NCI-H2196 (cell line): ENCODE data around the gene PLD1.

Experiments
- DNase-seq: peaks from one replicate; lab custom pipeline; 2025; ENCODE audit not compliant: unreplicated experiment; lab: John Stamatoyannopoulos, UW

The PLD1 gene

DNA sequence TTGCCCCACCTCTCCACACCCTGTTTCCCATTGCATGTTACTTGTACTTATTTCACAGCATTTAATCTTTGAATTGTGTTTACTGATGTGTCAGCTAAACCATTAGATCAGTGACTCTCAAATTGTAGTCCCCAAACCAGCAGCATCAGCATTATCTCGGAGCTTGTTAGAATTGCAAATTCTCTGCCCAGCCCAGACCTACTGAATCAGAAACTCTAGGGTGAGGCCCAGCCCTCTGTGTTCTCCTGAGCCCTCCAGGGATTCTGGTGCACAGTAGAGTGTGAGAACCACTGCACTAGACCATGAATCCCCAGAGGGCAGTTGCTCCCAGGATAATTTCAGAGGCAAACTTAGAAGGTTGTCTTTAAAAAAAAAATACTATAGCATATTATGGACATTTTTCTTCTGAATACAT lies 13.0 kb downstream of the PLD1 start:
- no peak for DNase-seq

DNA sequence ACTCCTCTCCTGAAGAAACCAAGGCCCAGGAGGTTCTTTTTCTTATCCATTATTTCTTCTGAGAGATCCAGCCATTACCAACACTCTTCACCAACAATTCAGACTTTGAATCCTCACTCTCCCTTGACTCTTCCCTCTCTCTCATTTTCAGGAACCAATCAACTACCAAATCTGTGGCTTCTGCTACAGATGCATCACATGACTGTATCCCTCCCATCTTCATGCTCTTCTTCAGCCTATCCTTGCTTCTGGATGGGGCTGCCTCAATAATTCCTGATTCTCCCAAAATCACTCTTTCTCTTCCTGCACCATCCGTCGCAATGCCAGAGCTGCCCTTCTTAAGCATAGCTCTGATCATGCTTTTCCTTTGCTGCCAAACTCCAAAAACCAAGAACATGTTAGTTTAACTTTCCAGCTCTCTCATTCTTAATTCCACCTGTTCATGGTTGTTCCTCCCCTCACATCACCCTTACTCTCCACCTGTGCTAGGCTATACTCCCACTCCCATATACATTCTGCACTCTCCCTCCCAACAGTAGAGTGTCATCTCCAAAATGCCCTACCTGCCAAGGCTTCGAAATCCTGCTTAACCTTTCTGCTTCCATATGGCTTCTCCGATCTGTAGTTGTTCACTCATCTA lies 13.5 kb downstream of the PLD1 start:
- DNase-seq: no peak

DNA sequence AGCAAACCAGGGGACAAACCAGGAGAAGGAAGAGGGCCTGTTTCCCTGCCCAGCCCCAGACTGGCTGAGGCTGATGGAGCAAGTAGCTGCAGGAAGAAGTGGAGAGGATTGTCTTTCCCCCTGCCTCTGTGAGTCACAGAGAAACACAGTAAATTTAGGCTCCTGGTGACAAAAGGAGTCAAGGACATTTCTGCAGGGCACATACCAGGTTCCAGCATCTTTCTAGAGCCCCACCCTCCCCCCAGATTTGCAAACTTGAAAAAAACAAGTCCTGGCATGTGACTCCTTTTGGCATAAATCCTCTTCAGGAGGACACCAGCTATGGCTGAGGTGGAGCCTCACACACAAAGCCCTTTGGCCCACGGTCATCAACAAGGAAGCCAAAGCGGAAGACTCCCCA lies 17.8 kb downstream of the PLD1 start:
- no peak for DNase-seq

DNA sequence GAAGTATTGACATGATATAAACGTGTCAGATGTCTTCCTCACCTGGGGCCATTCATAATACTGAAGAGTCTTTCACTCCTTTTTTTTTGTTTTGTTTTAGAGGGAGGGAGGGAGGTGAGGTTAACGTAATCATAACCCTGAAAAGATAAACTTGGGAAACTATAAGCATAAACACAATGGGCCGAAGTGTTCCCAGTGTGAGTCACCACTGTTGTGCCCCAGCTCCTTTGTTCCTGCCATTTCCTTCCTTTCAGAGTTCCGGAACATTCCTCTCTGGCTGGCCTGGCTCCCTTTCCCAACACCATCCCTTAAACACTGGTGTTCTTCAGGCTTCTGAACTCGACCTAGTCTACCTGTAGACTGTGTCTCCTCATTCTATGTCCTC lies 18.6 kb downstream of the PLD1 start:
- DNase-seq: no peak

DNA sequence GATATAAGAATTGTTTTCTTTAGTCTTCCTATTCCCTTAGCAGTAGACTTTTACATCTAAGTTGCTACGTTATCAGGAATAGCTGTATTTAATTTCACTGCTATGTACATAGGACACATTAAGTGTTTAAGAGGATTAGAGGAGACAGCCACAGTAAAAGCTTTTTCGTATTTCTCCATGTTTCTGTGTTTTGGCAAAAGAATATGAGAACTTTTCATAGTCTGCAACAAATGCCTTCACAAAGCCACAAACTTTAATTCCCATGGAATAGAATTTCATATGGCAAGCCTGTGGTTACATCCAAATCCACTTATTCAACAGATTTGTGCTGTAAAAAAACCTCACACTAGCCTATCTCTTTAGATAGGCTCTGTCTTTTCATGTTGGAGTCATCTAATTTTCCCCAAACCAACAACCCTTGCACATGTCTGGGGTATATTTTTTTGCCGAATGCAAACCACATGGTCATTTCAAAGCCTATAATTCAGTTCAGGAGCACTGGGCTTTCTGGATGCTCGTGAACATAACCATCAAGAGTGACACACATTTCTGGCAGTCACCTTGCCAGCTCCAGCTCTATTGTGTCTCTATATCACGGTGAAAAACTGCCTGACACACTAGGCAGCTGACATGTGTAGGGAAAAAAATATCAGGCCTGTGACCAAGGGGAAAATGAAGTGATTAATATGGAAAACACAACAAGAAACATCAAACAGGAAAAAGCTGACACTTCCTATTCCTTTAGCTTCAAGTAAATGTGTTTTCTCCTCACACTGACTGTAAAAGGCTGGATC lies 19.2 kb downstream of the PLD1 start:
- no peak for DNase-seq

DNA sequence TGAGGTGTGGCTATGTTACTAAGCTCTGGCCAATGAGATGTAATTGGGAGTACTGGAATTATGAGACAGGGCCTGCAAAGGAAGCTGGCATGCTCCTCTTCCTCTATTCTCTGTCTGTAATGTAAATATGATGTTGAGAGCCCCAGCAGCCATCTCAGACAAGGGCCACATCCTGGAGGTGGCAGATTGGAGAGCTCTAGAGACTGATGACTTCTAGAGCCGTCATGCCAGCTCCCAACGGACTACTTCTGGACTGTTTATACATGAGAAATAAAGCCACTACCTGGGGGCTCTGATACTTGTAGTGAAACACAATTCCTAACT lies 19.7 kb downstream of the PLD1 start:
- DNase-seq: no peak

DNA sequence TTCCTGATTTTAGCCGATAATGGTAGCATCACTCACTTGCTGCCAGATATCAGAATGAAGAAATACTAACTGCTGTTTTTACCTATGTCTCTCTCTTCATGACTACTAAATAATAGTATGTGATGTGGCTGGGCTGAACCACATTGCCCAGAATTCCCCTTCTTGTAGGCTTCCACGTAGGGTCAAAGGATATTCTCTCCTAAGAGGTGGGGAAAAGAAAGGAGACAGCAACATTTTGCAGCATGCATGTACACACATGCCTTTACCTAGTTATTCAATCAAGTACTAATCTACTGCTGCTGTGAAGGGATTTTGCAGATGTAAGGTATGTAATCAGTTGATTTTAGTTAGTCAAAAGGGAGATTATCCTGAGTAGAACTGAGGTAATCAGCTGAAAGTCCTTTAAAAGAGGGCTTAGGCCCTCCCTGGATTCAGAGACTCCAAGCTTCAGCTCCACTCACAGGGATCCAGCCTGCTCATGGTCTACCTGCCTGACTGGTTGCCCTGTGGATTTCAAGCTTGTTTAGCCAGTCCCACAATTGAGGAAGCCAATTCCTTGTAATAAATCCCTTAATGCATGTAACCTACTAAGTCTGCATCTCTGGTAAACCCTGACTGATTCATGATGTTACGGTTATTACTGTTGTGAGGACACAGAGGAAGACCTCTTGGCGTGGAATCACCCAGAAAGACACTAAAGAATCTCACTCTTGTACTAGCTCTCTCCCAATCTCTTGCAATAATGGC lies 20.4 kb downstream of the PLD1 start:
- no peak for DNase-seq

DNA sequence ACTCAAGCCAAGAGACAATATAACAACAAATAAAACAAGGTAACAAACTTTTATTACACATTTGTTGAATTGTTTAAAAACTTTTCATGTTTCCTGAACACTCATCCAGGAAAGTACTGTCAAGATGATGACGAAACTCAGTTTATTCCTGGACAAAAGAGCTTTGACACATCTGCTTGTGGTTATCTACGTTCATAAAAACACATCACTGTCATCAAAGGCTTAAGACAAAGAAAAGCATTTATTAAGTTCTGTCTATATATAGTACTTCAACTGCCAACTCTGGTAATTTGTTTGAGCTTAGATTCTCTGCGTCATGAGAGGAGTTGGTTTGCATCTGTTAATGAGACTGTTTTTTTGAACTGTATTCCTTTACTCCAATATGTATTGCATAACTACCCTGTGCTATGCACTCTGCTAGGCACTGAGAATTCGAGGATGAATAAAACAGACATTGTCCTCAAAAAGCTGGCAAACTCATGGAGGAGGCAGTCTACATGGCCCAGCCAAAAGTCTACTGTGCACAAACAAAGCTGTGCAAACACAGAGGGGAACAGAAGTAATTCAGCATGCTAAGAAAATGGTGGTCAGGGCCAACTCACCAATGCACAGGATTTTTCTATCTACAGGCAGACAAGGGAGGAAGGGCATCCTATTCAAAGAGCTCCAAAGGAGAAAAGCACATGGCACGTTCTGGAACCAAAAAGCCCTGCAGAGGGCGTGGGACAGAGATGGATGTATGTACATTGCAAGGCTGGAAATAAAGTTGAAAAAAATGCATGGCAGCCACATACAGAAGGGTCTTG lies 21.5 kb downstream of the PLD1 start:
- DNase-seq: no peak

DNA sequence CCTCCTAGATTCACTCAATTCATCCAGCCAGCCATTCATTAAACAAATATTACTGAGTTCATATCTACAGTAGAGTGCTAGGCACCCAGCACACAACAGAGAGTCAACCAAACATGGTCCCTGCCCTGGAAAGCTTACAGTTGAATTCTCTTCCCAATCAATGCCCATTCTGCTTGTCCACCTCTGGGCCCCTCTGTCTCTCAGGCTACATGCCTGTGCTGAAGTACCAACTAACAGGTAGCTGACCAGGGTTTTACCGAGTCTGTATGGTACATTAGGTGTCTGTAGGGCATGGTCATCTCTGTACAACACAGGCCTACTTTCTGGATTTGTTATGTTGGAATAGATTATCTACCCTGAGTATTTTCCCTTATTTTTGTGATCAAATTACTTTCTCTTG lies 23.3 kb downstream of the PLD1 start:
- DNase-seq: no peak

DNA sequence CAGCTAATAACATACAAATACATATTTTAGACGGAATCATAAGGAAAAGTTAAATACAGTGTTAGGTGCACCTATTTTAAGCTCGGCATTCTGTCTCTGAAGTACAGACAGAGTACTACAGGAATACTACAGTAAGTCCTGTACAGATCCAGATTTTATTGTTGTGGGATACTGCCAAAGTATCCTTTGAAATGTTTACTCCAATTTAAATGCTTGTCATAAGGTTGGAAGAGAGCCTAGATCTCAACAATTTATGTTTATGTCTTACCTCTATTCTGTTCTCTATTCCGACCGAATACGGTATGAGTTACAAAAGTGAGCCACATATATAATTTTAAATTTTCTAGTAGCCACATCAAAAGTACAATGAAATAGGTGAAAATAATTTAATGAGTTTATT lies 25.3 kb downstream of the PLD1 start:
- DNase-seq: no peak

DNA sequence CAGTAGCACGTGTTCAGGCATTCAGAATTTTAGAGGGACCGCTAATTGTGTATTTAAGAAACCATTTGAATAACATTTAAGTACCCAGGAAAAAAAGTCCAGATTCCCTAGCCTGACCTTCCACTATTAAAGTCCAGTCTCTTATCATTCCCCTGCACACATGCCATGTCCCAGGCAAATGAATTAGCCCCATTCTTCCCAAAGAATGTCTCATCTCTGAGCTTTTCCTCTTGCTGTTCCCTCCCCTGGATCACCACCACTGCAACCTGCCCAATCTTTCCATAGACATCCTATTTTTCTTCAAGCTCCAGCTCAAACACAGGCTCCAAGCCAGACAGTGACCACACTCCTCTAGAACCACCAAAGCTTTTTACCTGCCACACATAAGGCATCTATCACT lies 25.9 kb downstream of the PLD1 start:
- no peak for DNase-seq

DNA sequence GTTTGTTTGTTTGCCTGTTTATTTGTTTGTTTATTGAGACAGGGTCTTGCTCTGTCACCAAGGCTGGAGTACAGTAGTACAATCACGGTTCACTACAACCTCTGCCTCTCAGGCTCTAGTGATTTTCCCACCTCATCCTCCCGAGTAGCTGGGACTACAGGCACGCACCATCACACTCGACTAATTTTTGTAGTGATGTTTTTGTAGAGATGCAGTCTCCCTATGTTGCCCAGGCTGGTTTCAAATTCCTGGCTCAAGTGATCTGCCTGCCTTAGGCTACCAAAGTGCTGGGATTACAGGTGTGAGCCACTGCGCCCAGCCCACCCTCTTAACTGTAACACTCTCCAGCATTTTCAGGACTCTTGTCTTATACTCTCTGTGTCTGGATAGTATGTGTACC lies 26.7 kb downstream of the PLD1 start:
- DNase-seq: no peak

DNA sequence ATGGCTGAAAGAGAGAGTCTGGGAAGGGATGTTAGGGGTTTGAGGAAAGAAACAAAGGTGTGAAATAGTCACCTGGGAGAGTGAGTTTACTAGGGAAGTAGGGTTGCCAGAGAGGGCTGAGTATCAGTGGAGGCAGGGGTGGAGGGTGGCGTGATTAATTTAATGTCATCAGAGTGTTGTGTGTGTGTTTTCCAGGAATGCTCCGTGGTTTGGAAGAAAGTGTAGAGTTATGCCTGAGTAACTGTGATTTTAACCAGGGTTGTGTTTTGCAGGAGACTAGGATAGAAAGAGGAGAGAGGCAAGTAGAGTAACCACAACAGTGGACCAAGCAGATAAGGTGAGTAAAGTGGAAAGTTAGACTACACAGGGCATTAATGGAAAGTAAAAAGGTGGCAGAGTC lies 27.2 kb downstream of the PLD1 start:
- no peak for DNase-seq

DNA sequence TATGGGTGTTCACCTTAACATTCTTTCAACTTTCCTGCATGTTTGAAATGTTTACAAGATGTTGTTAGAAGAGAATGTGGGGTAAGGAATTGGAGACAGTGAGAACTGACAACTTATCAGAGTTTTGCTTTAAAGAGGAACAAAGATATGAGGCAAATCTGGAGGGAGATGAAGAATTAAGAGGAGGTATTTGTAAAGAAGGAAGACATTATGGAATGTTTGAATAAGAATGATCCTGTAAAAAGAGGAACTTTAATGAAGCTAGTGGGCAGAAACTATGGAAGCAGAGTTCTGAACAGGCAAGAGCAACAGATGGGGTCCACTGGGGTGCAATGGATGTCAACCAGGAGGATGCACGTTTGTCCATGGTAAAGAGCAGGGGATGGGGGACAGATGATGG lies 27.7 kb downstream of the PLD1 start:
- DNase-seq: no peak

DNA sequence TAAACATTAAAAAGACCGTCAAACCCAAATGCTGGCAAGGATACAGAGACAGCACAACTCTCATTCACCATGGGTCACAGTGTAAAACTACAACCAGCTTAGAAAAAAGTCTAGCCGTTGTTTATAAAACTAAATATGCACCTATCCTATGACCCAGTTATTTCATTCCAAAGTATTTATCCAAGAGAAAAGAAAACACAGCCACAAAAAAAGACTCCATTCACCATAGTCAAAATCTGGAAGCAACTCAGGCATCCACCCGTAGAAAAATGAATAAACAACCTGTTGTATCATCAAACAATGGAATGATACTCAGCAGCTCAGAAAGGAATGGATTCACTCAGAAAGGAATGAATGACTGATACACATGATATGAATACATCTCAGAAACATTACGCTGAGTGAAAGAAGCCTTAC lies 28.6 kb downstream of the PLD1 start:
- DNase-seq: no peak

DNA sequence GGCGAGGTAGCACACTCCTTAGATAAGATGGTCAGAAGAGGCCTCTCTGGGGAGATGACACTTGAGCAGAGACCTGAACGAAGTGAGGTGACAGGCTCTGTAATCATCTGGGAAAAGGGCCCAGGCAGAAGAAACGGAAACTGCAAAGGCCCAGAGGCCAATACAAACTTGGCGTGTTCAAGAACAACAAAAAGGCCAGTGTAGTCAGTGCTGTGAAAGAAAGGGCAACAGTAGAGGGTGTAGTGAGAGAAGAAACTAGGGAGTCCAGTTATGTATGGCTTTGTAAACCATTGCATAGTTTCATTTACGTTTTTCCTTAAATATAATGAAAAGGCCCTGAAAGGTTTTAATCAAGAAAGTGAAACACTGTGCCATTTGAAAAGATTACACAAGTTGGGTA lies 31.8 kb downstream of the PLD1 start:
- no peak for DNase-seq

DNA sequence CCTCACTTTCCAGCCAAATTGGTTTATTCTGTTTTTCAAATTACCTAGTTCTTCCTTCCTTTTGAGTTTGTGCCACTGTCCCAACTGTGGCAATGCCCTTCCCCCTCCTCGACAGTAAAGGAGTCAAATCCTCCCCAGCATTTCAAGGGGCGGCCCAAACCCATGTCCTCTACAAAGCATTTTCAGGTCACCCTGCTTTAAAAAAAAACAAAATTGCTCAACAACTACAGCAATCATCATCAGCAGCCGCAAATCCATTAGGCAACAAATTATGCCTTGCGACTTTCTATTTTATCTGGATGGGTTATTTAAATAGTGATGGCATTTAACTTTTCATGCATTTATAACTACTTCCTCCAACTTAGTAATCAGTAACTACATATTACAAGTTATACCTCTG lies 32.7 kb downstream of the PLD1 start:
- DNase-seq: no peak

DNA sequence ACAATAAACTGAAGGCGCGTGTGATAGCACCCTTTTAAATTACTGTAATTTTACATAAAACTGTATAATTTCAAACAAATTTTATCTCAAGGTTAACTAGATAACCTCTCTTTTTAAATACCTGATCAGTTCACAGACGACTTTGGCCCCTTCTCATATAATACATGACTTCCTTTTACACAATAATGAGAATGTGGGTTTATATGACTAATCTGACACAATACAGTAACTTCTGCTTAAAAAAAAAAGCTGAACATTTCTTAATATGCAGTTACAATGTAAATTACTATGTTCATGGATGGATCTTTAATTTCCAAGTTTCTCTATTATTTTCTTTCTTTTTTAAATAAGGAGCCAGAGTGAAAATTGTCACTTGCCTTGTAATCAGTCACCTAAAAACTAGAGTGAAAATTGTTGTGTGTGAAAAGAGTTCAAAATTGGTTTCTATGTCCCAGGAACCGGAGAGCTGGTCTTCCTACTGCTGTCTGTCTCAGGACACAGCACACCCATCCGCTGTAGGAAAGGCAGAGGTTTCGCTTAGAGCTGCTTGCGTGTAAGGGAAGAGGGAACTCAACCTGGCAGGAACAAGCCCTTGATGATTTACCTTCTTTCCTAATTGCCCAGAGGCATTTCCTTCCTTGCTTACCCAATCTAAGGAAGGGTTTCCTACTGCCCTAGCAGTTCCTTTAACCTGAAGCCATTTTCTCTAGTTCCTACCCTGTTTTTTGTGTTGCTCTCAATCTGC lies 33.3 kb downstream of the PLD1 start:
- no peak for DNase-seq

DNA sequence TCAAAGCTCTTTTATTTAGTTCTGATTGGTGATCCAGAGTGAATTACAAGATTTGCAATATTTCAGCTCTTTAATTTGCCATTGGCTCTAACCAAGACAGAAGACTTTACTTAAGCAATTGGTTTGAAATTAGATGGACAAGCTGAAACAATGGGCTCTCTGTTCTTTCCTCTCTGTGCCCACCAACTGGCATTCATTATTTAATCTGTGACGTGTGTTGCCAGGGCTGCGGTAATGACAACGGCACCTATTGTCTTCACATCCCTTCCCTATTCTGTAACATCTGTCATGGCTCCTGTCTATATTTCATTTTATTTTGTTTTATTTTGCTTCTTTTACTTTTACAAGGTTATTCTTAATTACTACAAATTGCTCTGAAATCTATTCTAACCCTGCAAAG lies 33.9 kb downstream of the PLD1 start:
- no peak for DNase-seq

DNA sequence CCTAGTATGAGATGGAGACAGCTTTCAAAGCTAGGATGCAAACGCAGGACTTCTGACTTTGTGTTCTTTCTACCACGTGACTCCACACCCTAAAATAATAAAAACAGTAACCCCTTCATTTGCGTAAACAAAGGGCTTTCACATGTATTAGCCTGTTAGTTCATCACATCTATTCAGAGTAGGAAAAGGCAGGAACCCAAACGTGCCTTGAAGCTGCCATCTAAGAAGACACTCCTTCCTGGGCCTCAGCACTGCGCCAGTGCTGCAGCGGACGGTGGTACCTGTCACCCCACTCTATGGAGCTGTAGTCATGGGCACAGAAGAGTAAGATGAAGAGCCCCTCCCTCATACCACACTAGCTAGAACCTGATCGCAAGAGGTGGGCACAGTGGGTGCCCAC lies 34.3 kb downstream of the PLD1 start:
- DNase-seq: no peak

DNA sequence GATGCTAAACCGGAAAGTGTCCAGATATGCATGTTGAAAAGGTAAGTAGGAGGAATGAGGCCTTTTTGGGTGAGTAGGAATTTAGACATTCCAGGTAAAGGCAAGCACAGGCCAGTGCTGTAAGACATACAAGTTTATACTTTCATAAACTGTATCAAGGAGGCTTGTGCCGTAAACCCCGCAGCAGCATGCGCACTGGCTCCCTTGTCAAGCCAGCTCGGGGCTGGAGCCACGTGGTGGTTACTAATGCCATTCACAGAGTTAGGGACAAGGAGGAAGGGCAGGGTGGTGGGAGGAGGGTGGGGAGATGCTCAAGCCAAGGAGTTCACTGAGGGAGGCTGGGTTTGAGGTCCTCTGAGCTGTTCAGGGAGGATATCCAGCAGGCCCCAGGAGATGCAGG lies 35.8 kb downstream of the PLD1 start:
- no peak for DNase-seq
